HG02763 (cell line): Measurements from ENCODE around the gene PXK.
A peak's percentile ranks its signal among the peaks of the same experiment; 100 is the strongest.

ENCODE experiments used
- ATAC-seq: cut with Tn5 transposase; IDR thresholded peaks from one replicate; pipeline ENCODE4 v1.9.1; 2021; ENCODE audit warnings: mild to moderate bottlenecking, moderate library complexity; ENCODE audit not compliant: unreplicated experiment

PXK gene

DNA sequence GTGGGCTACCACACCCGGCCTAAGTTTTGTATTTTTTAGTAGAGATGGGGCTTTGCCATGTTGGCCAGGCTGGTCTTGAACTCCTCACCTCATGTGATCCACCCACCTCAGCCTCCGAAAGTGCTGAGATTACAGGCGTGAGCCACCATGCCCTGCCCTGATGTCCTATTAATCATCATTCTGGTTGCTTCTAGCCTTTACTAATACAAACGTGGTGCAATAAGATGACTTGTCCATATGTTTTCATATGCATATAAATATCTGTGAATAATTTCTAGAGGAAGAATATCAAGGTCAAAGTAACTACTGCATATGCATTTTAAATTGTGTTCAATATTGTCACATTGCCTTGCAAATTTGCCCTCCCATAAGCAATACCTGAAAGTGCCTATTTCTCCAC is 126.5 kb downstream of the PXK start:
- no peak for ATAC-seq

DNA sequence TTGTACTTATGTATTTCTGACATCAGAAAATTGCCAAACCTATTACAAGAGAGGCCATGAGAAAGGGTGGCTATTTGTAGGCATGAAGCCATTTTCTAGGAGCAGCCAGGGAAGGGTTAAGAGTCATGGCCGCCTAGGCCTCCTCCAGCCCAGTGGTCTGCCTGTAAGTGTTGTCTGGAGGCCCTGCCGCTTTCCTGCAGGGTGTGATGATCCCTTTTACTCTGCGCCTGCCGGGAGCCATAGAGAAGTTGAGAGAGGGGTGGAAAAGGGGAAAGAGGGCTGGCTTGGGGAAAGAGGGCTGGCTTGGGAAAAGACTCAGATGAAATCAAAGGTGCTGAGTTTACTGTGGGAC is 130.1 kb downstream of the PXK start:
- ATAC-seq = no peak

DNA sequence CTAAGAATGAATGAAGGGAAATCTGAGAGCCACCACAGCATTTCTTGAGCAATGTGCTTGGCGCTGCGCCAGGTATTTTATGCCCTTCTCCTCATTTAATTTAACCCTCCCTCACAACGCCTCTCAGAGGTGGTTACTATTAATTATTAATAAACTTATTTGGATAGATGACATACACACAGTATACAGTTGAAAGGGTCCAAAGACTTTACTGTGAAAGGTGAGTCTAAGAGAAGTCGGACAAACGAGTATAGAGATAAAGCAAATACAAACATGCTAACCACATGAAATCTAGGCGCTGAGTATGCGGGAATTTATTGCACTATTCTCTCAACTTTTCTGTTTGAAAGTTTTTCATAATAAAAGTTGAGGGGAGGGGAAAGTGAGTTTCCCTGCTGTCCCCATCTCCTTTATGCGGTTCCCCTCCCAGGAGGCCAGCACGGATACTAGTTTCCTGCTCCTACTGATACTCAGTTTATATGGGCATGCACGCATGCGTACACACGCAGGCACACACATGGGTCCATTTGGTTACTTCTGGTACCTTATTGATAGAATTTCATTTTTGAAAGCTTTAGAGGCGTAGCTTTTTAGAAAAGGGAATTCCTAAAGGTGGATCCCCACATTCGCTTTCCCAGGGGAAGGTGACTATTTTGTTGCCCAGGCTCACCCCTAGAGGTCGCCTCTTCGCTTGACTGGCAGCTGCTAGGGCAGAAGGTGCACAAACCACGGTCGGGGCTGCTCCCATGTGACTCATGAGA is 130.7 kb downstream of the PXK start:
- ATAC-seq = peak; percentile 87

DNA sequence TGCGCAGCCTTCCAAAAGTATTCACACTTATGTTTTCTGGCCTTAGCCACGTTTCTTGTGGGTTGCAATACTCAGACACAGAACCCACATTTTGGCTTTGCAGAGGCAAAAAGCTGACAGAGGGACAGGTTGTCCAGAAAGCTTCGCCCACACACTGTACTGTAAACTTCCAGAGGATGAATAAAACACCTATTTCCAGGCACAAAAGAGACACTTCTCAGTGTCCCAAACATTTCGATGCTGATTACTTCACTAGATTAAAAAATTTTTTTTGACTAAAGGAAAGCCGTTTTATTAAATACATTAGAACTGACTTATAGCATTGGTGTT is 131.2 kb downstream of the PXK start:
- no peak for ATAC-seq

GRCh38 chr3:58464866-58465265 is 132.2 kb downstream of the PXK start:
- no peak for ATAC-seq

DNA sequence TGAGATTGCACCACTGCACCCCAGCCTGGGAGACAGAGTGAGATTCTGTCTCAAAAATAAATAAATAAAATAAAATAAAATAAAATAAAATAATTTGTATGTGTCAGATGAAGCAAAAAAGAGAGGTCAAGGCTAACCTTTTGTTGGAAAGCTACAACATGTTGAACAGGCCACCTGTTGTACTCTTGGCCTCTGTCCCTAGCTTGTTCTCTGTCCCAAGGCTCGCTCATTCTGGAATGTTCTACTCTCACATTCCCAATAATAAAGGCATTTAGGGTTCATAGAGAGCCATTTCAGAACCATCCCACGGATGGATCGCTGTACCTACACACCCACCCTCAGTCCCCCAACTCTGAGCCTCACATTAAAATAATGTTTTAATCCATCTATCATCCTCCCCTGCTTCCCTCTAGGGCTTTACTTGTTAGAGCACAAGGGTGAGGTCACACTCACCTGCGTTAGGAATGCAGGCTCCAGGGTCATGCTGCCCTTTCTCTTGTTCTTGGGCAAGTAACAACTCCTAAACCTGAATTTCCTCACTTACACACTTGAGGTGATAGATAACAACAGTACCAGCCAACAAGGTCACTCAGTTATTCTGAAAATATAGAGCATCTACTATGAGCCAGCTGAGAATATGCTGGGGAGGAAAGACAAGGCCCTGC is 134.3 kb downstream of the PXK start:
- no peak for ATAC-seq

- no peak for ATAC-seq
Observed at GRCh38 chr3:58469096-58469495, 136.4 kb downstream of the PXK start.

DNA sequence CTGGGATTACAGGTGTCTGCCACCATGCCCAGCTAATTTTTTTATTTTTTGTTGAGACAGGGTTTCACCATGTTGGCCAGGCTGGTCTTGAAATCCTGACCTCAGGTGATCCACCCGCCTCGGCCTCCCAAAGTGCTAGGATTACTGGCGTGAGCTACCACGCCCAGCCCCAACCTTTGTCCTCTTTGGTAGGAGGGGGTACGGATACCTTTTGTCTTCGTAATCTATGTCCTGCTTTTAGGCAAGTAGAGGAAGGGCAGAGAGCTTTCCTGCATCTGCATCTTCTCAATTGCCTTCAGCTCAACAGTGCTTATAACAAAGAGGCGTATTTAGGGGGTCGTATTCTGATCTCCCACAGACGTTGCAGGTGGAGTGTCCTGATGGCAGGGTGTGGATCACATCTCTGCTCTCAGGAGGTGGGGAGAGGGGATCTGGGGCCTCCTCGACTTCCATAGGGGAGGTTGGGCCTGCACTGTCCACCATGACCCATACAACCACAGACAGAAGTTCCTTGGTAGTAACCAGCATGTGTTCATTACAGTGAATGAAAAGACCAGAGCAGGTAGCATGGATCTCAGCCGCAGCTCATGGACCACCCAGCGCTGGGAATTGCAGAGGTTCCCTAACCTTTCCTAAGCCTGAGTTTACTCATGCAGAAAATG is 137.8 kb downstream of the PXK start:
- ATAC-seq = no peak

DNA sequence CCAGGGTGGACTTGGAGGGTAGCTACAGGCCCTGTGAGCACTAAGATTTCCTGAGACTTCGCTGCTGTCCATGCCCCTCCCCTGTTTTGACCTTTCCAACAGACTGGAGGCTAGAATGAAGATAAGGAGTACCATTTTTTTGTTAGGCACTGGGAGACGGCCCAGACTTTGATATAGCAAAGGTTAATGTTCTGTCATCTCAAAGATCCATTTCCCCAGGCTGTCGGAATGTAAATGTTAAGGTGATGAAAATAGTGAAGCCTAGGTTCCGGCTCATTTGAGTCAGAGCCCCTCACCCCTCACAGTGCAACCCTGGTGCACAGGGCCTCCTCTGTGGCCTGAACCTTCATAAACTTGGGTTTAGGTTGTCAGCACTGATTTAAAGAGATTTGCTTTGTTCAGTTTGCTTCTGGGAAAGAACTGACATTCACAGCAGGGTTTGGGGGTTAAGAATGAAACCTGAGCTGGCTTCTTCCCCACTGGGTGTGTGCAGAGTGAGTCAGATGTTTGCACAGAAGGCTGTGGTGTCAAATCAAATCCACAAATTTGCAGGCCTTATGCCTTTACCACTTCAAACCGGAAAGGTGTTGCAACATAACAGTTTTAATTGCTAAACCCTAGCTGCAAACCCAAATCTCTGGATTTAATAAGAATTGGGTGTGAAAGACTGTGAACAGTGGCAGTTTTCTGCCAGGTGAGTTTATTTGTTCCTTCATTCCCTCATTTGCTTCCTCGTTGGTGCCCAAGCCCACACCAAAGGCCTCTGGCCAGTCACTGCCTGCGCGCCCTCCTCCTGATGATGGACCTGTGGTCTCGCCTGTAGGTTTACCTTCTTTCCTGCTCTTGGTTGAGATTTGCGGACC is 138.6 kb downstream of the PXK start:
- ATAC-seq = no peak

DNA sequence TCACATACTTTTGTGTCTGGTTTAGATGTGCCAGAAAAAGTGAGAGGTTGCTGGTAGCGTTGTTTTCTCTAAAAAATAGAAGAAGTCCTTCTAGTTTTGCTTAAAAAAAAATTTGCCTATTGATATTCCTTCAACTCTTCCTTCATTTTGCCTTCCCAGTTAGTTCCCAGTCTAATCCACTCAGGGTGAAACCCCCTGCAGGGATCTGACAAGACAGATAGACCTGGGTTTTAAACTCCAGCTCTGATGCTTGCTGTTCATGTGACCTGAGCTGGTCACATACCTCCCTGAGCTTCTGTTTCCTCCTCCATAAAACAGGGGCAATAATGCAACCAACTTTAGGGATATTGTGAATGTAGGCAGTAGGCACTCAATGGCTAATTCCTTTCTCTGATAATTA is 140.6 kb downstream of the PXK start:
- no peak for ATAC-seq

- no peak for ATAC-seq
Observed at GRCh38 chr3:58474348-58474911, 141.7 kb downstream of the PXK start.

GRCh38 chr3:58474967-58475578 is 142.4 kb downstream of the PXK start:
- ATAC-seq = no peak
